HepG2 (cell line): Measurements from ENCODE around the gene SLC20A1. TPM values are rescaled to one million over a fixed set of nuclear protein-coding genes. Genes with fewer than 3 reads are reported as not detected.

Source experiments
- ARID4A ChIP-seq: sonication (generic); formaldehyde crosslinking; IDR thresholded peaks from 2 replicates; pipeline ENCODE4 v1.5.0; 2020; ENCODE audit warnings: mild to moderate bottlenecking, missing genetic modification reagents, borderline replicate concordance
- DNMT1 ChIP-seq: sonication (generic); formaldehyde crosslinking; IDR thresholded peaks from 2 replicates; pipeline ENCODE4 v1.5.1; 2020; ENCODE audit warnings: mild to moderate bottlenecking, missing genetic modification reagents
- DNMT3B ChIP-seq: conservative IDR thresholded peaks from 2 replicates; pipeline ENCODE4 v1.6.1; 2016; ENCODE audit warnings: missing biosample characterization, control low read depth
- ELK4 ChIP-seq: sonication (generic); formaldehyde crosslinking; IDR thresholded peaks from 2 replicates; pipeline ENCODE4 v1.9.0; 2021; ENCODE audit warnings: missing genetic modification reagents, borderline replicate concordance
- FUBP1 ChIP-seq: sonication (generic); formaldehyde crosslinking; IDR thresholded peaks from 2 replicates; pipeline ENCODE4 v1.5.1; 2020; ENCODE audit warnings: missing genetic modification reagents, mild to moderate bottlenecking, borderline replicate concordance
- KAT7 ChIP-seq: IDR thresholded peaks from 2 replicates; pipeline ENCODE4 v1.6.1; 2018; ENCODE audit warnings: borderline replicate concordance, missing compliant biosample characterization
- KDM4B ChIP-seq: sonication (generic); formaldehyde crosslinking; IDR thresholded peaks from 2 replicates; pipeline ENCODE4 v1.4.0; 2020; ENCODE audit warnings: missing genetic modification reagents
- MYNN ChIP-seq: sonication (generic); formaldehyde crosslinking; IDR thresholded peaks from 2 replicates; pipeline ENCODE4 v1.4.0; 2020; ENCODE audit warnings: mild to moderate bottlenecking, low read depth, missing genetic modification reagents
- NR2F6 ChIP-seq, 2 experiments: IDR thresholded peaks; 2 replicates each; pipeline ENCODE4 v1.6.1; 2016; ENCODE audit warnings: antibody characterized with exemption in 1 of 2, mild to moderate bottlenecking in 1 of 2
- PPARG ChIP-seq: conservative IDR thresholded peaks from 2 replicates; pipeline ENCODE4 v1.6.1; 2016; ENCODE audit warnings: missing biosample characterization, missing genetic modification reagents
- PRDM15 ChIP-seq: sonication (generic); formaldehyde crosslinking; IDR thresholded peaks from 2 replicates; pipeline ENCODE4 v1.4.0; 2020; ENCODE audit warnings: missing genetic modification reagents
- SNAPC2 ChIP-seq: sonication (generic); formaldehyde crosslinking; IDR thresholded peaks from 2 replicates; pipeline ENCODE4 v1.8.1; 2022; ENCODE audit warnings: mild to moderate bottlenecking, missing genetic modification reagents
- ZBTB14 ChIP-seq: sonication (generic); formaldehyde crosslinking; IDR thresholded peaks from 2 replicates; pipeline ENCODE4 v1.4.0; 2020; ENCODE audit warnings: missing genetic modification reagents
- ZBTB8A ChIP-seq: sonication (generic); formaldehyde crosslinking; IDR thresholded peaks from 2 replicates; pipeline ENCODE4 v1.4.0; 2020; ENCODE audit warnings: mild to moderate bottlenecking, low read depth, missing genetic modification reagents, borderline replicate concordance
- ZNF121 ChIP-seq: sonication (generic); formaldehyde crosslinking; IDR thresholded peaks from 2 replicates; pipeline ENCODE4 v1.5.0; 2020; ENCODE audit warnings: mild to moderate bottlenecking, missing genetic modification reagents
- ZNF670 ChIP-seq: sonication (generic); formaldehyde crosslinking; IDR thresholded peaks from 2 replicates; pipeline ENCODE4 v1.8.0; 2022; ENCODE audit warnings: mild to moderate bottlenecking, missing genetic modification reagents, borderline replicate concordance
- polyA plus RNA-seq, 8 experiments: library from polyadenylated mRNA; depleted of rRNA in 3 of 8; stranded (reverse) in 7 of 8; unstranded in 1 of 8; fragments of >200 nt; fragmentation: Illumina TruSeq in 4 of 8; extraction: Trizol in 4 of 8; gene quantifications; 2 replicates each; pipeline versions ENCODE4 v1.2.1 to v1.2.3, GENCODE V29; 2011 to 2016; ENCODE audit warnings: low read depth in 4 of 8, missing spikeins in 1 of 8, mixed read lengths in 1 of 8; ENCODE audit not compliant: insufficient read depth in 1 of 8
- total RNA-seq, 5 experiments: library from RNA; depleted of rRNA; stranded (reverse); fragments of >200 nt; fragmentation: Illumina TruSeq; extraction: Trizol; gene quantifications; 2 replicates each; pipeline ENCODE4 v1.2.3, GENCODE V29; 2016; ENCODE audit warnings: low read depth in 1 of 5

Gene SLC20A1
- total and polyA plus RNA-seq, 2 of the 13 experiments (the other 11 are each of a cell fraction or from before 2014, with no cell fraction given) = 54.0 to 85.9 TPM

GRCh38 chr2:112644155-112644932, 1.4 kb upstream of the SLC20A1 start (continued):
- TF ChIP-seq PPARG (CRISPR knock-in tag) (peak; percentile 98), DNMT3B (CRISPR knock-in tag) (no peak), PRDM15 (CRISPR knock-in tag) (no peak), ZBTB14 (CRISPR knock-in tag) (no peak), ZBTB8A (CRISPR knock-in tag) (no peak), KAT7 (CRISPR knock-in tag) (no peak), KDM4B (CRISPR knock-in tag) (peak; percentile 16; the same call in 1 of the 2 replicates), ZNF121 (no peak), SNAPC2 (no peak; the same call in 1 of the 2 replicates), ZNF670 (CRISPR knock-in tag) (no peak), NR2F6 (IDR thresholded peaks at IDR 0.05) (peak; percentile 97), NR2F6 (CRISPR knock-in tag; IDR thresholded peaks at IDR 0.05) (peak; percentile 97), DNMT1 (no peak), ARID4A (no peak; the same call in 1 of the 2 replicates), MYNN (no peak), ELK4 (CRISPR knock-in tag) (no peak), FUBP1 (CRISPR knock-in tag) (no peak)
